Ishikawa (cell line): Measurements from ENCODE around the gene NAPA.

ENCODE experiments used
- CEBPB ChIP-seq: IDR thresholded peaks from 2 replicates; pipeline ENCODE4 v1.6.1; 2012
- CREB1 ChIP-seq: IDR thresholded peaks from 2 replicates; pipeline ENCODE4 v1.6.1; 2012; ENCODE audit warnings: low read depth
- EGR1 ChIP-seq: IDR thresholded peaks from 2 replicates; pipeline ENCODE4 v1.6.1; 2012
- EP300 ChIP-seq: IDR thresholded peaks from 2 replicates; pipeline ENCODE4 v1.6.1; 2012; ENCODE audit warnings: borderline replicate concordance
- FOXM1 ChIP-seq: IDR thresholded peaks from 2 replicates; pipeline ENCODE4 v1.6.1; 2012; ENCODE audit warnings: low read depth, borderline replicate concordance
- MAX ChIP-seq: IDR thresholded peaks from 2 replicates; pipeline ENCODE4 v1.6.1; 2012
- NFIC ChIP-seq: IDR thresholded peaks from 2 replicates; pipeline ENCODE4 v1.6.1; 2012
- RAD21 ChIP-seq: IDR thresholded peaks from 2 replicates; pipeline ENCODE4 v1.6.1; 2012; ENCODE audit warnings: low read depth
- TAF1 ChIP-seq: IDR thresholded peaks from 2 replicates; pipeline ENCODE4 v1.6.1; 2012; ENCODE audit warnings: low read depth, mild to moderate bottlenecking
- TCF12 ChIP-seq: IDR thresholded peaks from 2 replicates; pipeline ENCODE4 v1.6.1; 2012; ENCODE audit warnings: low read depth
- TEAD4 ChIP-seq: IDR thresholded peaks from 2 replicates; pipeline ENCODE4 v1.6.1; 2012
- YY1 ChIP-seq: IDR thresholded peaks from 2 replicates; pipeline ENCODE4 v1.6.1; 2012; ENCODE audit warnings: low read depth
- ZBTB7A ChIP-seq: IDR thresholded peaks from 2 replicates; pipeline ENCODE4 v1.6.1; 2012; ENCODE audit warnings: low read depth
- TF ChIP-seq, protein P1 (sequence below): IDR thresholded peaks from 2 replicates; pipeline ENCODE4 v1.6.1; 2012; ENCODE audit warnings: low read depth, mild to moderate bottlenecking
- TF ChIP-seq, protein P2 (sequence below): IDR thresholded peaks from 2 replicates; pipeline ENCODE4 v1.6.1; 2012

Gene NAPA

GRCh38 chr19:47529018-47529742 is 14.3 kb upstream of the NAPA start:
- TF ChIP-seq MAX = no peak
- TF ChIP-seq TCF12 = no peak
- no peak for TF ChIP-seq ZBTB7A
- TF ChIP-seq, protein P1, sequence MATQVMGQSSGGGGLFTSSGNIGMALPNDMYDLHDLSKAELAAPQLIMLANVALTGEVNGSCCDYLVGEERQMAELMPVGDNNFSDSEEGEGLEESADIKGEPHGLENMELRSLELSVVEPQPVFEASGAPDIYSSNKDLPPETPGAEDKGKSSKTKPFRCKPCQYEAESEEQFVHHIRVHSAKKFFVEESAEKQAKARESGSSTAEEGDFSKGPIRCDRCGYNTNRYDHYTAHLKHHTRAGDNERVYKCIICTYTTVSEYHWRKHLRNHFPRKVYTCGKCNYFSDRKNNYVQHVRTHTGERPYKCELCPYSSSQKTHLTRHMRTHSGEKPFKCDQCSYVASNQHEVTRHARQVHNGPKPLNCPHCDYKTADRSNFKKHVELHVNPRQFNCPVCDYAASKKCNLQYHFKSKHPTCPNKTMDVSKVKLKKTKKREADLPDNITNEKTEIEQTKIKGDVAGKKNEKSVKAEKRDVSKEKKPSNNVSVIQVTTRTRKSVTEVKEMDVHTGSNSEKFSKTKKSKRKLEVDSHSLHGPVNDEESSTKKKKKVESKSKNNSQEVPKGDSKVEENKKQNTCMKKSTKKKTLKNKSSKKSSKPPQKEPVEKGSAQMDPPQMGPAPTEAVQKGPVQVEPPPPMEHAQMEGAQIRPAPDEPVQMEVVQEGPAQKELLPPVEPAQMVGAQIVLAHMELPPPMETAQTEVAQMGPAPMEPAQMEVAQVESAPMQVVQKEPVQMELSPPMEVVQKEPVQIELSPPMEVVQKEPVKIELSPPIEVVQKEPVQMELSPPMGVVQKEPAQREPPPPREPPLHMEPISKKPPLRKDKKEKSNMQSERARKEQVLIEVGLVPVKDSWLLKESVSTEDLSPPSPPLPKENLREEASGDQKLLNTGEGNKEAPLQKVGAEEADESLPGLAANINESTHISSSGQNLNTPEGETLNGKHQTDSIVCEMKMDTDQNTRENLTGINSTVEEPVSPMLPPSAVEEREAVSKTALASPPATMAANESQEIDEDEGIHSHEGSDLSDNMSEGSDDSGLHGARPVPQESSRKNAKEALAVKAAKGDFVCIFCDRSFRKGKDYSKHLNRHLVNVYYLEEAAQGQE = no peak
- TF ChIP-seq RAD21 = no peak
- no peak for TF ChIP-seq TAF1
- no peak for TF ChIP-seq CREB1
- TF ChIP-seq EGR1 = no peak
- TF ChIP-seq NFIC = no peak
- TF ChIP-seq YY1 = no peak
- TF ChIP-seq CEBPB = no peak
- no peak for TF ChIP-seq FOXM1
- no peak for TF ChIP-seq TEAD4
- TF ChIP-seq EP300 = no peak
- TF ChIP-seq, protein P2, sequence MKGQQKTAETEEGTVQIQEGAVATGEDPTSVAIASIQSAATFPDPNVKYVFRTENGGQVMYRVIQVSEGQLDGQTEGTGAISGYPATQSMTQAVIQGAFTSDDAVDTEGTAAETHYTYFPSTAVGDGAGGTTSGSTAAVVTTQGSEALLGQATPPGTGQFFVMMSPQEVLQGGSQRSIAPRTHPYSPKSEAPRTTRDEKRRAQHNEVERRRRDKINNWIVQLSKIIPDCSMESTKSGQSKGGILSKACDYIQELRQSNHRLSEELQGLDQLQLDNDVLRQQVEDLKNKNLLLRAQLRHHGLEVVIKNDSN = no peak

DNA sequence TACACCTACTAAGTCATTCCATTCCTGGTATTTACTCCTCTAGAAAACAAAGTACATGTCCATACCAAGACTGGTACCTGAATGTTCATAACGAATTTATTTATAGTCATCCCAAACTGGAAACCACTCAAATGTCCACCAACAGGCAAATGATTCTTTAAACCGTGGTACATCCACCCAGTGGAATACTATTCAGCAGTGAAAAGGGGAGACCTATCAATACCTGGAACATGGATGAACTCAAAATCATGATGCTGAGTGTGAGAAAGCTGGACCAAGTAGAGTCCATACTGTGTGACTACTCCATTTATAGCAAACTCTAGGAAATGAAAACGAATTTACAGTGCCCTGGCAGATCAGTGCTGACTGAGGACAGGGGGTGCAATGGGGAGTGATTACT is 11.9 kb upstream of the NAPA start:
- TF ChIP-seq, protein P2 = no peak
- TF ChIP-seq NFIC (no peak), EGR1 (no peak), RAD21 (no peak), EP300 (no peak), TEAD4 (no peak), FOXM1 (no peak), MAX (no peak), YY1 (no peak), CEBPB (no peak), TAF1 (no peak)

DNA sequence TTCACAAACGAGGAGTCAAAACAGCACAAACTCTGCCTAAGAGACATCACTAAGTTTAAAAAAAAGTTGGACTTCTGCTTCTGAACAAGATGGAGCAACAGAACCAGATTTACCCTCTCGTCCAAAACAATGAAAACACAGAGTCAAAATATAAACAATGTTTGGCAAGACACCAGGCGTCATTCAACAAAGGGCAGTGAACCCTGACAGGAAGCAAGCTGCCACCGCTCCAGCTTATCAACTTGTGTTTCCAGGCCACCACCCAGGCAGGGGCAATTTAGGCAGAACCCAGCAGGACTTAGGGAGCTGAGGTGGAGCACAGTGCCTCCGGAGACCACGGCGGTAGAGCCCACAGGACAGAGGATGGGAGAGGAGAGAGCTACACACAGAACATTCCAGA is 8.6 kb upstream of the NAPA start:
- TF ChIP-seq CEBPB = no peak
- 0 out of 2 replicates have a peak, but pooled peaks have one; percentile 14 for TF ChIP-seq MAX
- TF ChIP-seq YY1 = no peak
- TF ChIP-seq TCF12 = 0 out of 2 replicates have a peak, but pooled peaks have one; percentile 17
- TF ChIP-seq TEAD4 = no peak
- no peak for TF ChIP-seq FOXM1
- TF ChIP-seq EGR1 = no peak
- TF ChIP-seq TAF1 = no peak
- TF ChIP-seq, protein P1 = no peak
- no peak for TF ChIP-seq CREB1
- peak; percentile 66; the same call in 1 of the 2 replicates for TF ChIP-seq NFIC
- TF ChIP-seq, protein P2 = no peak
- no peak for TF ChIP-seq RAD21
- no peak for TF ChIP-seq EP300
- TF ChIP-seq ZBTB7A = no peak

DNA sequence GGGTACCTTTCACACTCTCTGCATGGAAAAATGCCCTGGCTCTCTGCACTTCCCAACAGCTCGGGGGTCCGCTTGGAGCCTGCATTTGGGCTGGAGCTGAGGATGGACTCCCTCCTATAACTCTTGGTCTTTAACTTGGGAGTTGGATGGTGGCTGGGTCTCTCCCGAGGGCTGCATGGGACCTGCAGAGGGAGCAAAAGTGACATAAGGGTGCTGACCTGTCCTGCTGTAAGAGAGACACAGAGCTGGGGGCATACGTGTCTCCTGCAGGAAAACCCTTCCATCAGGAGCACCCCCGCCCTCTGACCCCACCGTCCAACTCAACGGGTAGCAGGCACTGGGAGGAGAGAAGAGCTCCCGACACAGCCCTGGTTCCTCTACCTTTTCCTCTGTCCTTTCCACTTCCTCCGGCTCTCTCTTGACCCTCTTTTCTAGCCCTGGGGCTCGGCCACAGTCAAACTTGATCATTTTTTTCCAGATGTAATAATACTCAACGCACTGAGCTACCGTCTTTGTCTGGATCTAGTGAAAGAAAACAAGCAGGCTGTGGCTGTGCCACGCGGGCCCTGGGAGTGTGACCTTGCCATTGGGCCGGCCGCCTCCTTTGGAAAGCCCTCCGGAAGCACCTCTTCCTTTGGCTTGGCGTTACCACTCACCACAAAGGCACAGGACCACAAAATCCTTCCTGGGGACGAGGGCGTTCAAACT is 6.8 kb upstream of the NAPA start:
- TF ChIP-seq YY1 (no peak), TEAD4 (no peak), TAF1 (no peak), MAX (no peak), EP300 (no peak), ZBTB7A (no peak), TCF12 (no peak), NFIC (no peak), CEBPB (no peak)
- TF ChIP-seq, protein P2 = no peak
- TF ChIP-seq, protein P1 = no peak
